ENCODE data around the gene ZNF717. TPM values are rescaled to one million over a fixed set of nuclear protein-coding genes. Genes with fewer than 3 reads are reported as not detected.

ZNF717 gene
- total RNA-seq, 3 donors from 2014 or later (not counting 1 experiment from before 2014, with no cell fraction given) = 8.0 to 10.6 (median 10.0) TPM

- no peaks in the 10 kb centered on the region for H3K27me3 Mint-ChIP-seq (ENCODE audit: low read depth in 2 of 2)
- Histone ChIP-seq H3K36me3 (ENCODE audit: control insufficient read depth, insufficient read depth, low read length) (no peaks in the 10 kb centered on the region), H3K4me3 (ENCODE audit: low read length) (no peak overlapping the region), H3K27ac (ENCODE audit: low read length) (no peak overlapping the region), H3K27me3 (ENCODE audit: control insufficient read depth, insufficient read depth, low read length) (no peaks in the 10 kb centered on the region), H3K4me1 (ENCODE audit: control insufficient read depth, insufficient read depth, low read length) (no peaks in the 10 kb centered on the region), H3K9me3 (ENCODE audit: control insufficient read depth, insufficient read depth, low read length) (peaks cover 38% of the 10 kb centered on the region)
- 60% methylated on average over 2 of the region's 7 CpGs for WGBS (ENCODE audit: insufficient coverage)
- H3K4me3 Mint-ChIP-seq = no peak overlapping the region
- DNase-seq (no peak), ATAC-seq (peak in 2 of 3 donors; percentile 12 to 28)
- intact Hi-C loops (cut with micrococcal nuclease) = no loop called here
- peak overlapping the region; percentile 40 to 81 for H3K27ac Mint-ChIP-seq
- peaks cover 45 to 46% of the 10 kb centered on the region in 2 donors for H3K4me1 Mint-ChIP-seq
- TF ChIP-seq, protein P1, sequence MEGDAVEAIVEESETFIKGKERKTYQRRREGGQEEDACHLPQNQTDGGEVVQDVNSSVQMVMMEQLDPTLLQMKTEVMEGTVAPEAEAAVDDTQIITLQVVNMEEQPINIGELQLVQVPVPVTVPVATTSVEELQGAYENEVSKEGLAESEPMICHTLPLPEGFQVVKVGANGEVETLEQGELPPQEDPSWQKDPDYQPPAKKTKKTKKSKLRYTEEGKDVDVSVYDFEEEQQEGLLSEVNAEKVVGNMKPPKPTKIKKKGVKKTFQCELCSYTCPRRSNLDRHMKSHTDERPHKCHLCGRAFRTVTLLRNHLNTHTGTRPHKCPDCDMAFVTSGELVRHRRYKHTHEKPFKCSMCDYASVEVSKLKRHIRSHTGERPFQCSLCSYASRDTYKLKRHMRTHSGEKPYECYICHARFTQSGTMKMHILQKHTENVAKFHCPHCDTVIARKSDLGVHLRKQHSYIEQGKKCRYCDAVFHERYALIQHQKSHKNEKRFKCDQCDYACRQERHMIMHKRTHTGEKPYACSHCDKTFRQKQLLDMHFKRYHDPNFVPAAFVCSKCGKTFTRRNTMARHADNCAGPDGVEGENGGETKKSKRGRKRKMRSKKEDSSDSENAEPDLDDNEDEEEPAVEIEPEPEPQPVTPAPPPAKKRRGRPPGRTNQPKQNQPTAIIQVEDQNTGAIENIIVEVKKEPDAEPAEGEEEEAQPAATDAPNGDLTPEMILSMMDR (IDR thresholded peaks at IDR 0.05) = no peak
- H3K36me3 Mint-ChIP-seq = peaks cover 32% of the 10 kb centered on the region
- peaks cover 3 to 9% of the 10 kb centered on the region in 2 donors for H3K9me3 Mint-ChIP-seq
Measured at GRCh38 chr3:75768303-75769017, 16.9 kb downstream of the ZNF717 start.

DNA sequence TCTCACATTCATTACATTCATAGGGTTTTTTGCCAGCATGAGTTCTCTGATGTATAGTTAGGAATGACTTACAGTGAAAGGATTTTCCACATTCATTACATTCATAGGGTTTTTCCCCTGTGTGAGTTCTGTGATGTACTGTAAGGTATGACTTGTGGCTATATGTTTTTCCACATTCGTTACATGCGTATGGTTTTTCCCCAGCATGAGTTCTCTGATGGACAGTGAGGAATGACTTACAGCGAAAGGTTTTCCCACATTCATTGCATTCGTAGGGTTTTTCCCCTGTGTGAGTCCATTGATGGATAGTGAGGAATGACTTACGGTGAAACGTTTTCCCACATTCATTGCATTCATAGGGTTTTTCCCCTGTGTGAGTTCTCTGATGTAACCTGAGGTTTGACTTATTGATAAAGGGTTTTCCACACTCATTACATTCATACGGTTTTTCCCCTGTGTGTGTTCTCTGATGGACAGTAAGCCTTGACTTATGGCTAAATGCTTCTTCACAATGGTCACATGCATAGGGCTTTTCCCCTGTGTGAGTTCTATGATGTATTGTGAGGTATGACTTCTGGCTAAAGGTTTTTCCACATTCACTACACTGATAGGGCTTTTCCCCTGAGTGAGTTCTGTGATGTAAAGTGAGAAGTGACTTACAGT is 47.4 kb downstream of the ZNF717 start:
- peaks cover 15 to 27% of the 10 kb centered on the region in 2 donors for H3K9me3 Mint-ChIP-seq

GRCh38 chr3:75727985-75728384 is 57.4 kb downstream of the ZNF717 start:
- Histone ChIP-seq H3K27me3 (ENCODE audit: control insufficient read depth, insufficient read depth, low read length) (no peaks in the 10 kb centered on the region), H3K4me1 (ENCODE audit: control insufficient read depth, insufficient read depth, low read length) (no peaks in the 10 kb centered on the region), H3K4me3 (ENCODE audit: low read length) (no peak overlapping the region), H3K27ac (ENCODE audit: low read length) (no peak overlapping the region), H3K9me3 (ENCODE audit: control insufficient read depth, insufficient read depth, low read length) (peaks cover 68% of the 10 kb centered on the region), H3K36me3 (ENCODE audit: control insufficient read depth, insufficient read depth, low read length) (no peaks in the 10 kb centered on the region)
- H3K4me1 Mint-ChIP-seq = no peaks in the 10 kb centered on the region
- TF ChIP-seq, protein P1 (IDR thresholded peaks at IDR 0.05) = no peak
- intact Hi-C loops (cut with micrococcal nuclease) = no loop called here
- WGBS (ENCODE audit: insufficient coverage) = 100% methylated on average over 1 of the region's 2 CpGs
- no peak overlapping the region for H3K27ac Mint-ChIP-seq
- DNase-seq (no peak), ATAC-seq (no peak)
- H3K9me3 Mint-ChIP-seq = peaks cover 20 to 45% of the 10 kb centered on the region in 2 donors
- no peak overlapping the region for H3K4me3 Mint-ChIP-seq
- H3K27me3 Mint-ChIP-seq (ENCODE audit: low read depth in 2 of 2) = no peaks in the 10 kb centered on the region
- peaks cover 81% of the 10 kb centered on the region for H3K36me3 Mint-ChIP-seq

More for the DNA sequence above, 47.4 kb downstream of the ZNF717 start:
- H3K27ac ChIP-seq (ENCODE audit: low read length) = no peak overlapping the region
- H3K36me3 Mint-ChIP-seq = peaks cover 80% of the 10 kb centered on the region
- no peaks in the 10 kb centered on the region for H3K4me1 Mint-ChIP-seq
- peaks cover 67% of the 10 kb centered on the region for H3K9me3 ChIP-seq (ENCODE audit: control insufficient read depth, insufficient read depth, low read length)
- no peaks in the 10 kb centered on the region for H3K4me1 ChIP-seq (ENCODE audit: control insufficient read depth, insufficient read depth, low read length)
- ATAC-seq (no peak), DNase-seq (no peak)
- H3K4me3 Mint-ChIP-seq = no peak overlapping the region
- H3K36me3 ChIP-seq (ENCODE audit: control insufficient read depth, insufficient read depth, low read length) = peaks cover 7% of the 10 kb centered on the region
- WGBS (ENCODE audit: insufficient coverage) = 96% methylated on average over 5 of the region's 7 CpGs
- no peak overlapping the region for H3K4me3 ChIP-seq (ENCODE audit: low read length)
- TF ChIP-seq, protein P1 (IDR thresholded peaks at IDR 0.05) = no peak
- intact Hi-C loops (cut with micrococcal nuclease) = no loop called here
- no peaks in the 10 kb centered on the region for H3K27me3 ChIP-seq (ENCODE audit: control insufficient read depth, insufficient read depth, low read length)
- H3K27me3 Mint-ChIP-seq (ENCODE audit: low read depth in 2 of 2) = no peaks in the 10 kb centered on the region
- H3K27ac Mint-ChIP-seq = no peak overlapping the region

All from natural killer cell (primary cell).